Peyer's patch (tissue), 4 donors: ENCODE data around the gene YKT6. TPM values are rescaled to one million over a fixed set of nuclear protein-coding genes. Genes with fewer than 3 reads are reported as not detected.
"Not testable (repeated sequence)": the region's sequence is repeated elsewhere in the genome, so short reads cannot be mapped to it uniquely, and the experiment has no call there.

ENCODE experiments used
- DNase-seq, 3 donors: peaks; one replicate each; pipeline ENCODE4 v3.0.0-alpha.2; 2017 to 2019
- H3K27ac ChIP-seq, 4 donors: fragments of 200-600 bp; sonication (generic); one replicate each; pipeline ENCODE4 v1.5.1; 2016 to 2019
- H3K27me3 ChIP-seq, 2 donors: fragments of 200-600 bp; sonication (generic); one replicate each; pipeline ENCODE4 v1.5.1; 2019
- H3K36me3 ChIP-seq, 3 donors: fragments of 200-600 bp; sonication (generic); one replicate each; pipeline ENCODE4 v1.5.1; 2016 to 2019
- H3K4me1 ChIP-seq, 4 donors: fragments of 200-600 bp; sonication (generic); one replicate each; pipeline ENCODE4 v1.5.1; 2016 to 2019
- H3K4me3 ChIP-seq, 4 donors: fragments of 200-600 bp; sonication (generic); 1 replicate in 3 of 4; 2 replicates in 1 of 4; pipeline ENCODE4 v1.5.1; 2016 to 2019; ENCODE audit warnings: mild to moderate bottlenecking in 1 of 4
- H3K9me3 ChIP-seq, 4 donors: fragments of 200-600 bp; sonication (generic); one replicate each; pipeline ENCODE4 v1.5.1; 2016 to 2019; ENCODE audit warnings: mild to moderate bottlenecking in 1 of 4
- CTCF ChIP-seq, 6 experiments: fragments of 450-650 bp in 4 of 6; fragments of 200-600 bp in 2 of 6; sonication (generic) in 1 of 6; IDR thresholded peaks; one replicate each; pipeline ENCODE4 v1.5.1; 2017 to 2019; ENCODE audit warnings: antibody characterized with exemption in 6 of 6, mild to moderate bottlenecking in 3 of 6, moderate library complexity in 1 of 6
- POLR2A ChIP-seq, 2 donors: fragments of 450-650 bp; IDR thresholded peaks; one replicate each; pipeline ENCODE4 v1.5.1; 2017; ENCODE audit warnings: antibody characterized with exemption in 2 of 2, mild to moderate bottlenecking in 2 of 2, moderate library complexity in 2 of 2
- total RNA-seq, 4 donors: library from RNA; depleted of rRNA; stranded (reverse); fragments of >200 nt; gene quantifications; one replicate each; pipeline ENCODE4 v1.1.0, GENCODE V29; 2016

The YKT6 gene
- total RNA-seq, 4 donors from 2014 or later, result 55.2 to 76.5 (median 67.0) TPM

GRCh38 chr7:44167920-44168319 is 32.9 kb upstream of the YKT6 start:
- H3K36me3 ChIP-seq, result no peaks in the 10 kb centered on the region
- no peaks in the 10 kb centered on the region for H3K4me1 ChIP-seq
- no peak overlapping the region for H3K4me3 ChIP-seq
- DNase-seq, result no peak
- no peaks in the 10 kb centered on the region for H3K9me3 ChIP-seq
- H3K27me3 ChIP-seq, result no peaks in the 10 kb centered on the region
- TF ChIP-seq CTCF (IDR thresholded peaks at IDR 0.05), result no peak
- TF ChIP-seq POLR2A (IDR thresholded peaks at IDR 0.05), result no peak
- H3K27ac ChIP-seq, result no peak overlapping the region

- H3K4me3 ChIP-seq, DNase-seq, H3K36me3 ChIP-seq, H3K4me1 ChIP-seq, H3K27me3 ChIP-seq, H3K27ac ChIP-seq, H3K9me3 ChIP-seq: not testable (repeated sequence)
Observed at GRCh38 chr7:44171901-44172300, 28.9 kb upstream of the YKT6 start.

GRCh38 chr7:44172352-44172751 is 28.4 kb upstream of the YKT6 start:
- H3K27me3 ChIP-seq, result no peaks in the 10 kb centered on the region
- no peaks in the 10 kb centered on the region for H3K9me3 ChIP-seq
- no peaks in the 10 kb centered on the region for H3K36me3 ChIP-seq
- H3K4me1 ChIP-seq, result no peaks in the 10 kb centered on the region
- H3K4me3 ChIP-seq, result no peak overlapping the region
- DNase-seq, result no peak
- no peak overlapping the region for H3K27ac ChIP-seq
- TF ChIP-seq CTCF (IDR thresholded peaks at IDR 0.05) (no peak), POLR2A (IDR thresholded peaks at IDR 0.05) (no peak)

GRCh38 chr7:44172803-44173424 is 27.9 kb upstream of the YKT6 start:
- Histone ChIP-seq H3K4me3 (no peak overlapping the region), H3K27me3 (no peaks in the 10 kb centered on the region), H3K9me3 (no peaks in the 10 kb centered on the region), H3K27ac (no peak overlapping the region), H3K4me1 (no peaks in the 10 kb centered on the region), H3K36me3 (no peaks in the 10 kb centered on the region)
- no peak for DNase-seq
- TF ChIP-seq CTCF (IDR thresholded peaks at IDR 0.05) (no peak), POLR2A (IDR thresholded peaks at IDR 0.05) (no peak)

- Histone ChIP-seq H3K4me1 (no peaks in the 10 kb centered on the region), H3K9me3 (no peaks in the 10 kb centered on the region), H3K27ac (no peak overlapping the region), H3K4me3 (no peak overlapping the region), H3K27me3 (no peaks in the 10 kb centered on the region), H3K36me3 (no peaks in the 10 kb centered on the region)
- DNase-seq, result no peak
- TF ChIP-seq POLR2A (IDR thresholded peaks at IDR 0.05), result no peak
- no peak for TF ChIP-seq CTCF (IDR thresholded peaks at IDR 0.05)
Observed at GRCh38 chr7:44173911-44174693, 26.7 kb upstream of the YKT6 start.

GRCh38 chr7:44174694-44174948 is 26.2 kb upstream of the YKT6 start:
- not testable (repeated sequence) for DNase-seq, H3K27me3 ChIP-seq, H3K36me3 ChIP-seq, H3K9me3 ChIP-seq, H3K4me1 ChIP-seq, H3K27ac ChIP-seq, H3K4me3 ChIP-seq

- TF ChIP-seq CTCF (IDR thresholded peaks at IDR 0.05) (no peak), POLR2A (IDR thresholded peaks at IDR 0.05) (no peak)
- Histone ChIP-seq H3K27me3 (no peaks in the 10 kb centered on the region), H3K4me3 (no peak overlapping the region), H3K9me3 (no peaks in the 10 kb centered on the region), H3K4me1 (no peaks in the 10 kb centered on the region), H3K27ac (no peak overlapping the region), H3K36me3 (no peaks in the 10 kb centered on the region)
- no peak for DNase-seq
Observed at GRCh38 chr7:44175730-44176129, 25.0 kb upstream of the YKT6 start.
